ENCODE results near the gene PALB2.

The PALB2 gene

DNA sequence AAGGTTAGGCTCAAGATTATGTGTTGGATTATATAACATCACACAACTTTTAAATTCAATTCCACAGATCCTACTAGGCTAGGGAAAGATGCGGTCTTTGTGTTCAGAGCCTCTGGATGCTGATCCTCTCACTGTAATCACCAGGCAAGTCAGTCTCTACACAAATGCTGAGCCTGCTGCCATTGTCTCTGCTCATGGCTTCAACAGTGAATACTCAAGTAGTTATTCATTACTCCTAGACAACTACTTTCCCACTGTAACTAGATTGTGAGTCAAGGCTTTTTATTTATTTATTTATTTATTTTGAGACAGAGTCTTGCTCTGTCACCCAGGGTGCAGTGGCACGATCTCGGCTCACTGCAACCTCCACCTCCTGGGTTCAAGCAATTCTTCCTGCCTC lies 29.2 kb downstream of the PALB2 start:
- TF ChIP-seq REST (IDR thresholded peaks at IDR 0.05; ENCODE audit: insufficient read depth in 1 of 2, low read depth in 2 of 2, low read length in 2 of 2) (no peak), TAF1 (IDR thresholded peaks at IDR 0.05; ENCODE audit: borderline replicate concordance, insufficient read depth, low read length) (no peak), FOXP2 (optimal IDR thresholded peaks at IDR 0.05; ENCODE audit: borderline replicate concordance, extremely low read depth, extremely low read length, insufficient read depth) (no peak), POLR2AphosphoS5 (IDR thresholded peaks at IDR 0.05; ENCODE audit: low read depth, low read length) (no peak), SIN3A (IDR thresholded peaks at IDR 0.05; ENCODE audit: borderline replicate concordance, insufficient read depth, low read length) (no peak)

- no peak for TF ChIP-seq POLR2AphosphoS5 (IDR thresholded peaks at IDR 0.05; ENCODE audit: low read depth, low read length)
- TF ChIP-seq FOXP2 (optimal IDR thresholded peaks at IDR 0.05; ENCODE audit: borderline replicate concordance, extremely low read depth, extremely low read length, insufficient read depth), result no peak
- no peak for TF ChIP-seq TAF1 (IDR thresholded peaks at IDR 0.05; ENCODE audit: borderline replicate concordance, insufficient read depth, low read length)
- no peak for TF ChIP-seq REST (IDR thresholded peaks at IDR 0.05; ENCODE audit: insufficient read depth in 1 of 2, low read depth in 2 of 2, low read length in 2 of 2)
- no peak for TF ChIP-seq SIN3A (IDR thresholded peaks at IDR 0.05; ENCODE audit: borderline replicate concordance, insufficient read depth, low read length)
Observed at GRCh38 chr16:23609929-23610328, 31.2 kb downstream of the PALB2 start.

DNA sequence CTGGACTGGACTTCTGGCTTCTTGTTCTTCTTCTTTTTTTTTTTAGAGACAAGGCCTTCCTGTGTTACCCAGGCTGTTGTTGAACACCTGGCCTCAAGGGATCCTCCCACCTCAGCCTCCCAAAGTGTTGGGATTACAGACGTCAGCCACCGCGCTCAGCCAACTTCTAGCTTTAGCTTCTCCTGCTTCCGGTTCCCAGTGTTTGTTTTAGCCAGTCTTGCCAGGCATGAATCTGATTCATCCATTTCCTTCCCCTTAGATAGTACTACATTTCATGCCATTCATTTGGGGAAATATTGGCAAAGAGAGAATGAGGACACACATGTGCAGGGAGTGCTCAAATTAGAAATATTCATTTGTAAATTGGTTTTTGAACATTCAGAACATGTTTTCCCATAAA lies 32.9 kb downstream of the PALB2 start:
- TF ChIP-seq FOXP2 (optimal IDR thresholded peaks at IDR 0.05; ENCODE audit: borderline replicate concordance, extremely low read depth, extremely low read length, insufficient read depth), result no peak
- TF ChIP-seq POLR2AphosphoS5 (IDR thresholded peaks at IDR 0.05; ENCODE audit: low read depth, low read length), result no peak
- TF ChIP-seq REST (IDR thresholded peaks at IDR 0.05; ENCODE audit: insufficient read depth in 1 of 2, low read depth in 2 of 2, low read length in 2 of 2), result no peak
- no peak for TF ChIP-seq TAF1 (IDR thresholded peaks at IDR 0.05; ENCODE audit: borderline replicate concordance, insufficient read depth, low read length)
- TF ChIP-seq SIN3A (IDR thresholded peaks at IDR 0.05; ENCODE audit: borderline replicate concordance, insufficient read depth, low read length), result no peak

GRCh38 chr16:23607726-23608125 lies 33.4 kb downstream of the PALB2 start:
- no peak for TF ChIP-seq TAF1 (IDR thresholded peaks at IDR 0.05; ENCODE audit: borderline replicate concordance, insufficient read depth, low read length)
- no peak for TF ChIP-seq FOXP2 (optimal IDR thresholded peaks at IDR 0.05; ENCODE audit: borderline replicate concordance, extremely low read depth, extremely low read length, insufficient read depth)
- TF ChIP-seq POLR2AphosphoS5 (IDR thresholded peaks at IDR 0.05; ENCODE audit: low read depth, low read length), result no peak
- no peak for TF ChIP-seq SIN3A (IDR thresholded peaks at IDR 0.05; ENCODE audit: borderline replicate concordance, insufficient read depth, low read length)
- TF ChIP-seq REST (IDR thresholded peaks at IDR 0.05; ENCODE audit: insufficient read depth in 1 of 2, low read depth in 2 of 2, low read length in 2 of 2), result no peak

Data from PFSK-1 (cell line).